Brain pericyte (primary cell): ENCODE results near the gene STK16.
A peak's percentile ranks its signal among the peaks of the same experiment; 100 is the strongest.
"Not testable (repeated sequence)": the region's sequence is repeated elsewhere in the genome, so short reads cannot be mapped to it uniquely, and the experiment has no call there.

ENCODE experiments used
- DNase-seq: peaks from one replicate; pipeline ENCODE4 v3.0.0-alpha.2; 2012; ENCODE audit warnings: low read depth, low spot score

The STK16 gene

GRCh38 chr2:219245148-219245898 lies at the start of gene STK16, which contains the start of gene GLB1L:
Gene STK16 (plus strand): TSS chr2:219245479. CDS start chr2:219246000, 521 bp downstream.
Gene GLB1L (minus strand): TSS chr2:219245444. CDS start chr2:219243573, 1,871 bp downstream.
- peak; percentile 80 for DNase-seq

DNA sequence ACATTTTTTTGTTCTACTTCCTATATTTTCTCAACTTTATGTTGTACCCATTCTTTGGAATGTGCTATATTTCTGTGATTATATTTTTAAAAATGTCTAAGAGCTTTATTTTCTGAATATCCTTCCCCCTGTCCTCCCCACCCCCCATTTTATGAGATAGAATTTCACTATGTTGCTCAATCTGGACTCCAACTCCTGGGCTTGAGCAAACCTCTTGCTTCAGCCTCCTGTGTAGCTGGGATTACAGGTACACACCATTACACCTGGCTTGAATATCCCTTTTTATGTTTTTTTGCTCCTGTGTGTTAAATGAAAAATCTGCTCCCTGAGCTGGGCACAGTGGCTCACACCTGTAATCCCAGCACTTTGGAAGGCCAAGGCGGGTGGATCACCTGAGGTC lies 47.9 kb upstream of the STK16 start:
- DNase-seq = no peak

DNA sequence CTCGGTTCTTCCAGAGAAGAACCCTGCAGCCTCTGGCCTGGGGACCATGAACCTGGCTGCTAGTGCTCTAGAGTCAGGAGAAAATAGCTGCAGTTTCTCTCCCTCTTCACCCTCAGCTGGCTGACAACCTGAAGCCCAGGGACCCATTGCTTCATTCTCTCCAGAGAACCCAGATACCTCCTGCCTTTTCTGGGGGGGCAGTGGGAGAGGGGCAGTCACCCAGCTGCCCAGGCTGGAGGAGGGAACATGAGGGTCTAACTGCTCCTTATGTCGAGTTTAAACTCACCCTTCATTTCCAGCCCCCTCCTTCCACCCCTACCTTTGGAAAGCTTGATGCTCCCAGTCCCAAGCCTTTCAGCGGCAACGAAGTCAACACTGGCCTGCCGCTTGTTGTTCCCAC lies 46.3 kb upstream of the STK16 start:
- no peak for DNase-seq

DNA sequence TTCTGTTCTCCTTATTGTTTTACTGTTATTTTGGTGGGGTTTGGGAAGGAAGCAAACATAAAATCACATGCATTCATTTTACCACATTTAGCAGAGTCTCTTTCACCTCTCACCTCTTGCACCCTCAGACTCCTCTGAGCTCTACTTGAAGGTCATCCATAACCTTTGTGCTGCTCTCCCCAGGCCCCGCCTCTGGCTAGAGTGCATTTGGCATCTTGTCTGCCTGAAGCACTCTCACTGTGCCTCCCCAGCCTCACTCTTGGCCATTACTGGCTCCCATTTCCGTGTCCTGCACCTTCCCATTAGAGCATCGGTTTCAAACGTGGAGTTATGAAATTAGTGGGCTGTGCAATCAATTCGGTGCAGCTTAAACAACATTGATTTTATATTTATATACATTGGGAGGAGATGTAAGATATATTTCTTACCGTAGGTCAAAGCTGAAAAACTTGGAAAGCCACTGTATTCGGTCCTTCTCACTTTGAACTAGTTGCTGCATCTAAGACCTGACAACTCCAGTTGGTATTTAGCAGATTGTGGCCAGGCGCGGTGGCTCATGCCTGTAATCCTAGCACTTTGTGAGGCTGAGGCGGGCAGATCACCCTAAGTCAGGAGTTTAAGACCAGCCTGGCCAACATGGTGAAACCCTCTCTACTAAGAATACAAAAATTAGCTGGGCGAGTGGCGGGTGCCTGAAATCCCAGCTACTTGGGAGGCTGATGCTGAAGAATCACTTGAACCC lies 45.6 kb upstream of the STK16 start:
- no peak for DNase-seq

DNA sequence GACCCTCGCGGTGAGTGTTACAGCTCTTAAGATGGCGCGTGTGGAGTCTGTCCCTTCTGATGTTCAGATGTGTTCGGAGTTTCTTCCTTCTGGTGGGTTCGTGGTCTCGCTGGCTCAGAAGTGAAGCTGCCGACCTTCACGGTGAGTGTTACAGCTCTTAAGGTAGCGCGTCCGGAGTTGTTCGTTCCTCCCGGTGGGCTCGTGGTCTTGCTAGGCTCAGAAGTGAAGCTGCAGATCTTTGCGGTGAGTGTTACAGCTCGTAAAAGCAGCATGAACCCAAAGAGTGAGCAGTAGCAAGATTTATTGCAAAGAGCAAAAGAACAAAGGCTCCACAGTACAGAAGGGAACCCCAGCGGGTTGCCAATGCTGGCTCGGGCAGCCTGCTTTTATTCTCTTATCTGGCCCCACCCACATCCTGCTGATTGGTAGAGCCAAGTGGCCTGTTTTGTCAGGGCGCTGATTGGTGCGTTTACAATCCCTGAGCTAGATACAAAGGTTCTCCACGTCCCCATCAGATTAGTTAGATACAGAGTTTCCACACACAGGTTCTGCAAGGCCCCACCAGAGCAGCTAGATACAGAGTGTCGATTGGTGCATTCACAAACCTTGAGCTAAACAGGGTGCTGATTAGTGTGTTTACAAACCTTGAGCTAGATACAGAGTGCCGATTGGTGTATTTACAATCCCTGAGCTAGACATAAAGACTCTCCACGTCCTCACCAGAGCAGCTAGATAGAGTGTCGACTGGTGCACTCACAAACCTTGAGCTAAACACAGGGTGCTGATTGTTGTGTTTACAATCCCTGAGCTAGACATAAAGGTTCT lies 44.6 kb upstream of the STK16 start:
- DNase-seq = not testable (repeated sequence)

GRCh38 chr2:219201331-219201730 lies 43.9 kb upstream of the STK16 start:
- not testable (repeated sequence) for DNase-seq

DNA sequence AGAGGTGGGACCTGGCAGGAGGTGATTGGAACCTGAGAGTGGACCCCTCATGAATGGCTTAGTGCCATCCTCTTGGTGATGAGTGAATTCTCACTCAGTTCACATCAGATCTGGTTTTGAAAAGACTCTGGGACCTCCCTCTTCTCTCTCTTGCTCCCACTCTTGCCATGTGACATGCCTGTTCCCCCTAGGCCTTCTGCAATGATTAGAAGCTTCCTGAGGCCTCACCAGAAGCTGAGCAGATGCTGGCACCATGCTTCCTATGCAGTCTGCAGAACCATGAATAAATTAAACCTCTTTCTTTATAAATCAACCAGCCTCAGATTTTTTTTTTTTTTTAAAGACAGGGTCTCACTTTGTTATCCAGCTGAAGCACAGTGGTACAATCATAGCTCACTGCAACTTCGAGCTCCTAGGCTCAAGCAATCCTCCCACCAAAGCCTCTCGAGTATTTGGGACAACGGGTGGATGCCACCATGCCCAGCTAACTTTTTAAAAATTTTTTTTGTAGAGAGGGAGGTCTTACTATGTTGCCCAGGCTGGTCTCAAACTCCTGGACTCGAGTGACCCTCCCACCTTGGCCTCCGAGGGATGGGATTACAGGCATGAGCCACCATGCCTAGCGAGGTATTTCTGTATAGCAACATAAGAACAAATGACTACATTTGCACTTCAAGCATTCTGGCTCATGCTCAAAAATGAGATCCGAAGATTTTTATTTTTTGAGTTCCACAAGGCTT lies 40.7 kb upstream of the STK16 start:
- DNase-seq = no peak

- DNase-seq = no peak
These were observed 40.1 kb upstream of the STK16 start for GRCh38 chr2:219205165-219205538.

DNA sequence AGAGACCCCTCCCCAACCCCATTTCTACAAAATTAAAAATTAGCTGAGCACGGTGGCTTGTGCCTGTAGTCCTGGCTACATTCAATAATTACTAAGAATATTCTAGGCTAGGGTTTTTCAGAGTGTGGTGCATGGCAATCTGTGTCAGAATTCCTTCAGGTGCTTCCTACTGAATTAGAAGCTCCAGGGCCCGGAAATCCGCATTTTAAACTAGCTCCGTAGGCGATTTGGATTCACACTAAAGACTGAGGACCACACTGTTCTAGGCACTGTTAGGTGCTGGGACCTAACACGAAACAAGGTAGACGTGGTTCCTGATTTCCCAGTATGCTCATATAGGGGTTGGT lies 39.3 kb upstream of the STK16 start:
- DNase-seq = no peak

DNA sequence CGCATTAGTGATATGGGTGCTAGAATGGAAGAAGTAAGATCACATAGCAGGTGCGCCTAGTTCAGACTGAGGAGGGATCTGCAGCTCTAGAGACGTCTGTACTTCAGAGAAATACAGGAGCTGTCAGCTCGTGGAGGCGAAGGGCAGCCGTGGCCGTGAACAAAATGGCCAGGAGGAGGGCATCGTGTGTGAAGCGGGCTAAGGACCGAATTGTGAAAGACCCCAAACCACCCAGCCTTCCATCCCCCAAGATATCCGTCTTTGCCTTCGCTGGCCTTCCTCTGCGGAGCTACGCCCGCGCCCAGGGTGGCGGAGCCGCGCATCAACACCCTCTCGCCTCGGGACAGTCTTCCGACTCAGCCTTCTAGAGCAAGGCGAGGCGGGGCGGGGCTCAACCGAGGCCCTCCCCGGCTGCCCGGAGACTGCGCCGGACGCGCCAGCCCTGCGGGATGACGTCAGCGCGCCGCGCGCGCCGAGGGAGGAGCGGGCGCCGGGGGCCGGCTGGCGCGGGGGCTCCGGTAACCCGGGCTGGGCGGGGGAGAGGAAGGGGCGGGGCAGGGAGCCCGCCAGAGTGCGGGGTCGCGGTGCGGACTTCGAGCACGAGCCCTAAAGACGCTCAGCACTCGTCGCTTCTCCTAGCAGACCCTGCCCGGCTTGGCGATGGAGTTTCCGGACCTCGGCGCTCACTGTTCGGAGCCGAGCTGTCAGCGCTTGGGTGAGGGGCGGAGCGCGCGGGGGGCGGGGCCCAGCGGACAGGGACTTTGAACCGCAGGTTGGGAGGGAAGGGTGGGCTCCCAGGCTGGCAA lies 38.7 kb upstream of the STK16 start, which contains the start of gene ZFAND2B:
Gene ZFAND2B (plus strand): TSS at position 455 of the 806 bp plus-strand sequence. CDS start 206 bp downstream, at position 661.
- peak; percentile 73 for DNase-seq

DNA sequence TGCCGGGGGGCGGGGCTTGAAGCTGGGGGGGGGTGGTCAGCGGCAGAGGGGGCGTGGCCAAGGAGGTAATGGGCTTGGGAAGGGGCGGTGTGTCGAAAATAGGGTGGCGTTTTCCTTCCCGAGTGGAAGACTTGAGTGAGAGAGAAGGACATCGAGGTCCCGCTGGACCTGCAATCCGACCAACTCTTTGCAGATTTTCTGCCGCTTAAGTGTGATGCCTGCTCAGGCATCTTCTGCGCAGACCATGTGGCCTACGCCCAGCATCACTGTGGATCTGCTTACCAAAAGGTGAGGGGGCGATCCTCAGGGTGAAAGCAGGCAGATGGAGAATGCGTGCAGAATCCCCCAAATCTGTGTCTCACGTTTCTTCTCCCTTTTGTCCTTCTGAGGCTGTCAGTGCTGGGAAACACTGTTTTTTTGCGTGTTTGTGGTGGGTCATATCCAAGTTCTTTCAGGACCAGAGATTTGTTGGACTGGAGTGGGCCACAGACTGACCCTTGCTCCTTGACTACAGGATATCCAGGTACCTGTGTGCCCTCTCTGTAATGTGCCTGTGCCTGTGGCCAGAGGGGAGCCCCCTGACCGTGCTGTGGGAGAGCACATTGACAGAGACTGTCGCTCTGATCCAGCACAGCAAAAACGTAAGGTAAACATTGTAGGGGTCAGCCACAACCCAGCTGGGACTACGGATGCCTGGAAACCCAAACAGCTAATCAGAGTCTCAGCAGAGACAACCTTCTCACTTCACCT lies 38.0 kb upstream of the STK16 start:
- no peak for DNase-seq

DNA sequence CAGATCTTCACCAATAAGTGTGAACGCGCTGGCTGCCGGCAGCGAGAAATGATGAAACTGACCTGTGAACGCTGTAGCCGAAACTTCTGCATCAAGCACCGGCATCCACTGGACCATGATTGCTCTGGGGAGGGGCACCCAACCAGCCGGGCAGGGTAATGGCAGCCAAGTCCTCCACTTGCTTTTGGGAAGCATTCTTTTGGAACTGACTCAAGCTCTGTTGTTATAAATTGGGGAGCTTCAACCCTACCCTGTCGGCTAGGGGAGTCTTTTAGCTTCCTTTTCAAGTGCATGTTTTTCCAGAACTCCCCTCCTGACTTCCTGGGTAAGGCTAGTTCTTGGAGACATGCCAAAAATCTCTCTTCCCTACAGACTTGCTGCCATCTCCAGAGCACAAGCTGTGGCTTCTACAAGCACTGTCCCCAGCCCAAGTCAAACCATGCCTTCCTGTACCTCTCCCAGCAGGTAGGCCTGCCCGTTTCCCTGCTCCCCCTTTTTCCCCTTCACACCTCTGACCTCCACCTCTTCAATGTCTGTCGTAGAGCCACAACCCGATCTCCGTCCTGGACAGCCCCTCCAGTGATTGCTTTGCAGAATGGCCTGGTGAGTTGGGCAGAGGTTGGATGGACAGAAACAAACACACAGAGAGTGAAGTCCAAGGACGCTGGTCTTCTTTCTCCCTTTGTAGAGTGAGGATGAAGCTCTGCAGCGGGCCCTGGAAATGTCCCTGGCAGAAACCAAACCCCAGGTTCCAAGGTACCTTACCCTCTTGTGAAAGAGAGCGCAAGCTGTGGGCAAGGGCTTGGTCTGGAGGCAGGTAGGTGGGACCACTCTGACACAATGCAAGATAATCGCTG lies 37.2 kb upstream of the STK16 start:
- no peak for DNase-seq

DNA sequence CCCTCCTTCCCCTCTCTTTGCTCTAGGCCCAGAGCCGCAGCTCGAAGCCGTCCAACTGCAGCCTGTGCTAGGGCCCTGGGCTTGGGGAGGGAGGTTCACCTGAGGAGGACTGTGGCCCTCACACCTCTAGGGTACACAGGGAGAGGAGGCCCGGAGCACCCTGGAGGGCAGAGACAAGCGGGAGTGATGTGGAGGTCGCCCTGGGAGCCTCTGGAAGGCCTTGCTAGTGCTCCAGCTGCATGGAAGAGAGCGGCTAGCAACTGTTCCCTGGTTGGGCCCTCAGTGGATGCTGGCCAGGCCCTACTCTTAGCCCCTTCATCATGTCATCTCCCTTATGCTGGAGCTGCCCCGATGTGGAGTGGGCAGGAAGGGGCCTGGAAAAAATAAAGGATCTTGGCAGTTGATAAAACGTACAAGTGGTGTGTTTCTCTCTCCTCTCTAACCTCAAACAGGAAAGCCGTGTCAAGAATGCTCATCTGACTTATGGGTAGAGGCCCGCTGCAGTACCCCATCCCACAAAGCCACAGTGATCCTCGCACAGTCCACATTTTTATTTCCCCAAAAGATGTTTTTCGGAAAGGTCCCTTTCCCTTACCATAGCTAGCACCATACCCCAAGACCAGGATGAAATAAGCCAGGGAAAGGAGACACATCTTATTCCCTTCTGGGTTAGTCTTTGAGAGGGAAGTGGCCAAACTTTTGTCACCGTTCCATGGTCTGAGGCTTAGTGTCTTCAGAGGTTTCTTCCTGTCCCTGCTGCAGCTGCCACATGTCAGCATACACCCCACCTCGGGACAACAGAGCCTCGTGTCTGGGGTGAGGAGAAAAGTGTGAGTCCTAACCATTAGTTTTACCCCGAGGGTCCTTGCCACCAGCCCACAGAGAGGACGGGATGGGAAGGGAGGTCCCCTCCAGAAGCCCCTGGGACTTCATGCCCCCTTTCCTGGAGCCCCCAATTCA lies 35.8 kb upstream of the STK16 start:
- DNase-seq = no peak

DNA sequence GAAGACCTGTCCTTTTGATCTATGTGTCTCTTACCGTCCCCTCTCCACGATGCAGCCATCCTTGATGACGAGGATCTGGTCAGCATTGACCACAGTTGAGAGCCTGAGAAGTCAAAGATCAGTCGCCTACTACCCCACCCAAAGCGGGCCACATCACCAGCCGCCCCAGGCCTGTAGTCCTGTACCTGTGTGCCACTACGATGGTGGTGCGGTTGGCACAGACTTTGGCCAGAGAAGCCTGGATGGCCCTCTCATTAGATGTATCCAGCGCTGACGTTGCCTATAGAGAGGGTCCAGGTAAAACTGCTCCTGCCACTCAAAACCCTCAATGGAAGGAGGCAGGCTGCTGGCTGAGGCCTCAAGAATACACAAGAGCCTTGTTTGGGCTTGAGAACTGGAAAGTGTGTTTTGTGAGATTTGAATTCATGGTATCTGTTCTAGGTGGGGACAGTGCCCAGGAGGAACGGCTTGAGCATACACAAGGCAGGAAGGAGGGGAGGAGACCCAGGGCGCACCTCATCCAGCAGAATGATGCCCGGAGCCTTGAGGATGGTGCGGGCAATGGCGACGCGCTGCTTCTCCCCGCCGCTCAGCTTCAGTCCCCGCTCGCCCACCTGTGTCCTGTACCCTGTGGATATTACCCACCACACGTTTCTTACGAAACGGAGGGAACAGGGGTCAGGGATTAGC lies 34.9 kb upstream of the STK16 start:
- DNase-seq = no peak

- no peak for DNase-seq
These were observed 34.4 kb upstream of the STK16 start for GRCh38 chr2:219210886-219211362.

GRCh38 chr2:219213026-219213415 lies 32.3 kb upstream of the STK16 start:
- DNase-seq = no peak

DNA sequence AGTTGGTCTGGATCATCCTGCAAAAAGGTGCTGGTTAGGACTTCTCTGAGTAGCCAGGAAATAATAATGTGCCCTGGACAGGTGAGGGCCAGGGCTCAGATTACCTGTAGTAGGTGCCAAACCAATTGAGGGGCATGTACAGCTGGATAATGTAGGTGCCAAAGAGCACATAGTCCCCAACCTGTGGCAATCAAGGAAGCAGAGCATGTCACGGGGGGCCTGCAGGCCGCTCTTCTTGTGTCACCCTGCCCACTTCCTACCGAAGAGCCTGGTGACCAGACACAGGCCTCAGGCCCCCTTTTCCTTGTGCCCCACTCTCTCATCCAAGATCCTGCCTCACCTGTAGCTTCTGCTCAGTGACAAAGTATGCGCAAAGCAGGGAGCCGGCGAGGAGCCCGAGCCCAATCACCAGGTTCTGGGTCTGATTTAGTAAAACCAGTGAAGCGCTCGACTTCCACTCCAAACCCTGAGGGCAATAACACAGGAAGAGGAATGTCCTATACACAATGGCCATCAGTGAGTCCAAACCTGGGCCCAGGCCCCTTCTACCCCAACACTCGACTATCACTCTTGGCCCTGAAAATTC lies 31.7 kb upstream of the STK16 start:
- DNase-seq = no peak
